ENCODE data around the gene STEAP2. TPM values are rescaled to one million over a fixed set of nuclear protein-coding genes. Genes with fewer than 3 reads are reported as not detected.

STEAP2 gene
- polyA plus RNA-seq, 2 of the 4 experiments (the other 2 are of a cell fraction), result 5.1 to 49.2 TPM

GRCh38 chr7:90256778-90257177 lies 45.2 kb downstream of the STEAP2 start:
- ChIA-PET POLR2A (no interaction called here), CTCF (interaction anchor here (1.3 to 2.1 kb wide), 2 partner anchors 45 to 103 kb away, joined by 3 to 6 read pairs; partner anchors contain the start of gene STEAP1)
- WGBS (ENCODE audit: missing lambda C conversion rate), result 88% methylated on average over 1 of the region's 1 CpG
- ATAC-seq, result no peak
- no peak for TF ChIP-seq ESRRA (IDR thresholded peaks at IDR 0.05; ENCODE audit: borderline replicate concordance, low read length)
- TF ChIP-seq GATA3 (IDR thresholded peaks at IDR 0.05; ENCODE audit: borderline replicate concordance), result no peak
- TF ChIP-seq EP300 (IDR thresholded peaks at IDR 0.05), result no peak
- TF ChIP-seq BHLHE40 (IDR thresholded peaks at IDR 0.05; ENCODE audit: low read depth, low read length), result no peak
- TF ChIP-seq CBX2 (IDR thresholded peaks at IDR 0.05; ENCODE audit: borderline replicate concordance, low read depth), result no peak
- TF ChIP-seq HOXB5 (CRISPR knock-in tag; IDR thresholded peaks at IDR 0.05), result no peak
- no peak for TF ChIP-seq RCOR1 (IDR thresholded peaks at IDR 0.05; ENCODE audit: low read depth, low read length)
- no peak for TF ChIP-seq ZNF302 (CRISPR knock-in tag; IDR thresholded peaks at IDR 0.05)
- TF ChIP-seq HDAC2 (IDR thresholded peaks at IDR 0.05), result no peak
- no peak for TF ChIP-seq BCL3 (IDR thresholded peaks at IDR 0.05)
- TF ChIP-seq HES2 (IDR thresholded peaks at IDR 0.05), result no peak
- TF ChIP-seq ZFP36 (IDR thresholded peaks at IDR 0.05; ENCODE audit: borderline replicate concordance, partially characterized antibody), result no peak
- TF ChIP-seq JUNB (IDR thresholded peaks at IDR 0.05), result no peak
- TF ChIP-seq MYC (IDR thresholded peaks at IDR 0.05; ENCODE audit: borderline replicate concordance, low read length), result no peak
- no peak for TF ChIP-seq RFX5 (IDR thresholded peaks at IDR 0.05)
- no peak for TF ChIP-seq FOXS1 (CRISPR knock-in tag; IDR thresholded peaks at IDR 0.05)
- TF ChIP-seq CTCF (IDR thresholded peaks at IDR 0.05), result no peak
- H3K4me2 ChIP-seq, result no peak overlapping the region
- H3K9me3 ChIP-seq, result no peaks in the 10 kb centered on the region
- no peak for FAIRE-seq
- H3K4me1 ChIP-seq, result no peaks in the 10 kb centered on the region
- no peak overlapping the region for H3K4me3 ChIP-seq
- no peak for DNase-seq (ENCODE audit: low read depth in 1 of 2, low spot score in 1 of 2)
- no peak overlapping the region for H3K27ac ChIP-seq

DNA sequence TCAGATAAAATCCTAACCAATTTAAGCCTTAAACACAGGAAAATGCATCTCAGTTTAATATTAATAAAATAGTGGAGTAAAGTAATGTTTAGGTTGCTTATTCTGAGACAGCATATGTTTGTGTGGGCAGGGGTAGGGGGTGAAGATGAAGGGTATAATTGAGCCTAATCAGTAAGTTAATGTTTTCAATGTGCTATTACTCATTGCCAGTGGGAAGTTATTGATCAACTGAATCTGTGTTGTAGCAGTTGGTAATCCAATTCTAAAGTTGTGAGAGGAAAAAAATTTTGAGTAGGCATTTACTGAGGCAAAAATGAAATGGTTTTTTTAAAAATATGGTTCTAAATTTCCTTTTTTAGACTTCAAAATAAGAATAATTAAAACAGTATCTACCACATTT lies 49.9 kb downstream of the STEAP2 start:
- no peak for DNase-seq (ENCODE audit: low read depth in 1 of 2, low spot score in 1 of 2)
- no peak for TF ChIP-seq NFE2L2 (conservative IDR thresholded peaks at IDR 0.05; ENCODE audit: low read length)
- TF ChIP-seq CEBPB (IDR thresholded peaks at IDR 0.05), result no peak
- TF ChIP-seq, protein P1, sequence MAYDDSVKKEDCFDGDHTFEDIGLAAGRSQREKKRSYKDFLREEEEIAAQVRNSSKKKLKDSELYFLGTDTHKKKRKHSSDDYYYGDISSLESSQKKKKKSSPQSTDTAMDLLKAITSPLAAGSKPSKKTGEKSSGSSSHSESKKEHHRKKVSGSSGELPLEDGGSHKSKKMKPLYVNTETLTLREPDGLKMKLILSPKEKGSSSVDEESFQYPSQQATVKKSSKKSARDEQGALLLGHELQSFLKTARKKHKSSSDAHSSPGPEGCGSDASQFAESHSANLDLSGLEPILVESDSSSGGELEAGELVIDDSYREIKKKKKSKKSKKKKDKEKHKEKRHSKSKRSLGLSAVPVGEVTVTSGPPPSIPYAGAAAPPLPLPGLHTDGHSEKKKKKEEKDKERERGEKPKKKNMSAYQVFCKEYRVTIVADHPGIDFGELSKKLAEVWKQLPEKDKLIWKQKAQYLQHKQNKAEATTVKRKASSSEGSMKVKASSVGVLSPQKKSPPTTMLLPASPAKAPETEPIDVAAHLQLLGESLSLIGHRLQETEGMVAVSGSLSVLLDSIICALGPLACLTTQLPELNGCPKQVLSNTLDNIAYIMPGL (CRISPR knock-in tag; IDR thresholded peaks at IDR 0.05; ENCODE audit: borderline replicate concordance), result no peak
- no peak for TF ChIP-seq NR3C1 (IDR thresholded peaks at IDR 0.05)
- TF ChIP-seq HEYL (CRISPR knock-in tag; IDR thresholded peaks at IDR 0.05), result no peak
- TF ChIP-seq PHF8 (IDR thresholded peaks at IDR 0.05; ENCODE audit: borderline replicate concordance, low read depth), result no peak
- ATAC-seq, result no peak
- Histone ChIP-seq H3K4me3 (no peak overlapping the region), H3K4me2 (no peak overlapping the region), H3K9me3 (no peaks in the 10 kb centered on the region), H3K27ac (no peak overlapping the region), H3K4me1 (no peaks in the 10 kb centered on the region)
- ChIA-PET POLR2A (no interaction called here), CTCF (interaction anchor here (1.6 to 2.3 kb wide), 3 partner anchors 10 to 108 kb away, joined by 3 to 24 read pairs (median 5); partner anchors contain the start of gene STEAP1)
- FAIRE-seq, result no peak
